MG63 (cell line): Measurements from ENCODE around the gene PRF1. TPM values are rescaled to one million over a fixed set of nuclear protein-coding genes. Genes with fewer than 3 reads are reported as not detected.
"Not testable (repeated sequence)": the region's sequence is repeated elsewhere in the genome, so short reads cannot be mapped to it uniquely, and the experiment has no call there.

Experiments used
- DNase-seq: peaks from one replicate; pipeline ENCODE4 v3.0.0-alpha.2; 2020
- H3K27me3 ChIP-seq: fragments of 250-450 bp; sonication (Bioruptor Pico); 2 replicates; pipeline ENCODE4 v1.5.1; 2020; ENCODE audit warnings: mild to moderate bottlenecking, moderate library complexity
- H3K36me3 ChIP-seq: fragments of 250-450 bp; sonication (Bioruptor Pico); 2 replicates; pipeline ENCODE4 v1.5.1; 2020; ENCODE audit warnings: mild to moderate bottlenecking, moderate library complexity
- H3K4me3 ChIP-seq: fragments of 250-450 bp; sonication (Bioruptor Pico); 2 replicates; pipeline ENCODE4 v1.5.1; 2020; ENCODE audit warnings: mild to moderate bottlenecking, moderate library complexity
- H3K9me3 ChIP-seq: fragments of 250-450 bp; sonication (Bioruptor Pico); 2 replicates; pipeline ENCODE4 v1.5.1; 2020; ENCODE audit warnings: mild to moderate bottlenecking, moderate library complexity
- total RNA-seq: library from RNA; depleted of rRNA; stranded (reverse); fragments of >200 nt; shearing (Covaris generic); gene quantifications from 2 replicates; pipeline ENCODE4 v1.2.3, GENCODE V29; 2014; ENCODE audit warnings: low replicate concordance; rRNA removed

The PRF1 gene
- not detected in 2 replicates for total RNA-seq

DNA sequence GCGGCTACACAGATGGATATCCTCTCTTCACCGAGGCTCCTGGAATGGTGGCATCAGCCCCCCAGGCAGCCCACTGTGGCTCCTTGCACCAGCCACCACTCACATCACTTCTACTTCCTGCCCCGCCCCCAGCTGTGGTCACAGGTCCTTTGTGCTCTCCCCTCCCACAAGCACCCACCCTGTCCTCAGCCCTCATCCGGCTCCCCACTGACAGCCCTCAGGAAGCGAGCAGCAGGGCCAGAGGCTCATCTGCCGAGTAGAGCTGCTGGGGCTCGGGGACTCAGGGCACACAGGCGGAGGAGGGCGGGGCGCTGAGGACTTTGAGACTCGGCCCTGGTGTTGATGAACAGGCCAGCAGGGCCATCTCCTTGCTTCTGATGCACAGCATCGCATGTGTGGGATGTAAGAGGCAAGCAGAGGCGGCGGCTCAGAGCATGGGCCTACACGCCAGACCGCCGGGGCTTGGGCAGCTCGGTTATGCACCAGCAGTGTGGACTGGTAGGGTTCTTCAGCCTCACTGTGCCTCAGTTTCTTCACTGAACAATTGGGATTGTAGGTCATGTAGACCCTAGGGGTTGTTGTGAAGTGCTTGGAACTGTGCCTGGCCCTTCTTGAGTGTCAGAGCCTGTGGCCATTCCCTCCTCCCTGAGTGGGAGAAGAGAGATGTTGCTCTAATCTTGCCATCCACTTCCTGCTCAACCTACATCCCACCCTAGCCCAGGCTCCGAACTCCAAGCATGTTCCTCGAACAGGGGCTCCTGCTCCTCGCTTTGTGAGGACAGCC, at the start of gene PRF1:
TSS of gene PRF1 (minus strand) at position 77 of the 784 bp plus-strand sequence. CDS start 1,839 bp downstream, outside the sequence.
- Histone ChIP-seq H3K36me3 (no peaks in the 10 kb centered on the region), H3K9me3 (no peaks in the 10 kb centered on the region), H3K27me3 (no peaks in the 10 kb centered on the region), H3K4me3 (no peak within 1 kb of the TSS)
- DNase-seq = no peak

- Histone ChIP-seq H3K36me3 (no peaks in the 10 kb centered on the region), H3K4me3 (no peak overlapping the region), H3K27me3 (no peaks in the 10 kb centered on the region), H3K9me3 (no peaks in the 10 kb centered on the region)
- no peak for DNase-seq
Measured at GRCh38 chr10:70651661-70652060, 49.1 kb upstream of the PRF1 start.

DNA sequence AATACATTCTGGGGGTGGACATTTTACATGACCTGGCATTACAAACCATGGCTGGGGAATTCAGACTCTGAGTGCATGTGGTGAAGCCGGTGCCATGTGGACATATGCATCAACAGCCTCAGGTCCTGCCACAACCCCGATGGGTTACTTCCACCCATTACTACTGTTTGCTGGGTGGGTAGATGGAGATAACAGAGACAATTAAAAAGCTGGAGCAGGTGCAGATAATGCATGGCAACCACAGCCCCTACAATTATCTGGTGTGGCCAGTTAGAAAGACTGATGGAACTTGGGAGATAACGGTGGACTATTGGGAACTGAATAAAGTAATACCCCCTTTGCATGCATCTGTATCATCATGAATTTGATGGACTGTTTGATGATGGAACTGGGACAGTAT, 48.2 kb upstream of the PRF1 start:
- DNase-seq = no peak
- no peaks in the 10 kb centered on the region for H3K27me3 ChIP-seq
- no peak overlapping the region for H3K4me3 ChIP-seq
- H3K9me3 ChIP-seq = no peaks in the 10 kb centered on the region
- H3K36me3 ChIP-seq = no peaks in the 10 kb centered on the region

DNA sequence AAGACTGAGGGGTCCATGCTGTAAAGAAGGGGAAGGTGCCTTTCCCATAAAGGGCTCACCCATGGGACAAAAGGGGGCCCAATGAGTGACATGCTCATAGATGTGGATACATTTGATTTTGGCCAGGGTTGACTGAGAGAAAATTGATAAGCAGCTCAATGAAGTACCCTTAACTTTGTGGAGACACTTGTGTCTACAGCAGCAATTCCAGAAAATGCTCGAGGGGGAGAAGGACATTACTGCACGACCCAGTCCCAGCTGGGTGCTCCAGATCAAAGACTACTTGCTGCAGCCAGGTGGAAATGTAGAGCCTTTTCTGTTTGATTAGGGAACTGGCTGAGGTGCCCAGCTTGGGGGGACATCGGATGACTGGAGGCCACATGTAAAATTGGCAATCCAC, 47.6 kb upstream of the PRF1 start:
- H3K36me3 ChIP-seq = no peaks in the 10 kb centered on the region
- no peak overlapping the region for H3K4me3 ChIP-seq
- no peaks in the 10 kb centered on the region for H3K9me3 ChIP-seq
- no peaks in the 10 kb centered on the region for H3K27me3 ChIP-seq
- DNase-seq = no peak

DNA sequence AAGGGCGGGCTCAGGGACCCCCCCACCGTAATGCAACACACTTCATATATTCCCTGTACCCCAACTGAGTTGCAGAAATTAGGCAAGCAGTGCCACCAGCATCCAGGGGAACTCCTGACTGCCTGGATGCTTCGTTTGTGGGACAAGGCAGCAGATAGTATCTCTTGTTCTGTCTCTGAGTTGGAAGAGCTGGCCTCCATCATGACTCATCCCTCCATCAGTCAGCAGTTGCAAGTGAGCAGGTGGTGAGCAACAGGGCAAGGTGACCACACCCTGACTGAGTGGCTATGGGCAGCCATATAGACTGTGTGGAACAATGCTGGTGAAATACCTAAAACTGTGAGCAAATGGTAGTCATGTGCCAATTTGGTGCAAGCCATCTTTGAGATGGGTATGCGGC, 47.0 kb upstream of the PRF1 start:
- DNase-seq = peak; percentile 76
- no peaks in the 10 kb centered on the region for H3K27me3 ChIP-seq
- H3K4me3 ChIP-seq = no peak overlapping the region
- H3K36me3 ChIP-seq = no peaks in the 10 kb centered on the region
- no peaks in the 10 kb centered on the region for H3K9me3 ChIP-seq

DNA sequence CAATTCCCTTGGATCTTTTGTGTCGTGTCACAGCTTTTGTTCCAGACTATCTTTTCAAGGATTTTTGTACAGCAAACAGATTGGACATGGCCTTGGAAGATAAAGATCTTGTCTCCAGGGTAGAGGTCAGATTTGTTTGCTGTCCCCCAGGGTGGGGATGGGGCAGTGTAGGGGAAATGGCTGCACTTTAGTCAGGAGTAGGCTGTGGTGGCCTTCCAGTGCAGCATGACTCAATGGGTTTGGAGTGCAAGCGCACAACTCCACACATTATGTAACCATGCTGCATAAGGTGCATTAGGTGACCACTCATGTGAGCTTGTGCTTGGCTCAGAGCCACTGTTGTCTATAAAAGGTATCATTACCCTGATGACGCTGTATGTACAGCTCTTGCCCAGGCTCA, 45.9 kb upstream of the PRF1 start:
- no peaks in the 10 kb centered on the region for H3K9me3 ChIP-seq
- no peaks in the 10 kb centered on the region for H3K36me3 ChIP-seq
- no peak overlapping the region for H3K4me3 ChIP-seq
- no peaks in the 10 kb centered on the region for H3K27me3 ChIP-seq
- DNase-seq = no peak

- H3K27me3 ChIP-seq = no peaks in the 10 kb centered on the region
- no peak overlapping the region for H3K4me3 ChIP-seq
- no peak for DNase-seq
Measured at GRCh38 chr10:70647086-70647485, 44.5 kb upstream of the PRF1 start.

GRCh38 chr10:70644959-70645358, 42.4 kb upstream of the PRF1 start:
- not testable (repeated sequence) for H3K4me3 ChIP-seq

More at GRCh38 chr10:70647086-70647485, 44.5 kb upstream of the PRF1 start:
- Histone ChIP-seq H3K9me3 (no peaks in the 10 kb centered on the region), H3K36me3 (no peaks in the 10 kb centered on the region)

GRCh38 chr10:70643272-70643671, 40.7 kb upstream of the PRF1 start:
- not testable (repeated sequence) for H3K9me3 ChIP-seq, H3K4me3 ChIP-seq, H3K27me3 ChIP-seq, DNase-seq, H3K36me3 ChIP-seq

More at GRCh38 chr10:70644959-70645358, 42.4 kb upstream of the PRF1 start:
- H3K36me3 ChIP-seq, DNase-seq, H3K9me3 ChIP-seq, H3K27me3 ChIP-seq: not testable (repeated sequence)

GRCh38 chr10:70639640-70640383, 37.3 kb upstream of the PRF1 start:
- not testable (repeated sequence) for H3K27me3 ChIP-seq, H3K4me3 ChIP-seq, H3K9me3 ChIP-seq, H3K36me3 ChIP-seq, DNase-seq

DNA sequence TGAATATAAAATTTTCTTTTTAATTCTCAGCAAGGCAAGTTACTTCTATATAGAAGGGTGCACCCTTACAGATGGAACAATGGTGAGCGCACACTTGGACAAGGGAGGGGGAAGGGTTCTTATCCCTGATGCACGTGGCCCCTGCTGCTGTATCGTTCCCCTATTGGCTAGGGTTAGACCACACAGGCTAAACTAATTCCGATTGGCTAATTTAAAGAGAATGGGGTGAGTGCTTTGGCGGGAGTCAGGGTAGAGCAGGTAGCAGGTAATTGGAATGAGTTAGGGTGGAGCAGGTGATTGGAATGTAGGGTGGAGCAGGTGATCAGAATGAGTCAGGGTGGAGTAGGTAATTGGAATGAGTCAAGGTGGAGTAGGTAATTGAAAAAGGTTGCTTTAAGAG, 32.0 kb upstream of the PRF1 start:
- H3K9me3 ChIP-seq, H3K36me3 ChIP-seq, DNase-seq, H3K4me3 ChIP-seq, H3K27me3 ChIP-seq: not testable (repeated sequence)

DNA sequence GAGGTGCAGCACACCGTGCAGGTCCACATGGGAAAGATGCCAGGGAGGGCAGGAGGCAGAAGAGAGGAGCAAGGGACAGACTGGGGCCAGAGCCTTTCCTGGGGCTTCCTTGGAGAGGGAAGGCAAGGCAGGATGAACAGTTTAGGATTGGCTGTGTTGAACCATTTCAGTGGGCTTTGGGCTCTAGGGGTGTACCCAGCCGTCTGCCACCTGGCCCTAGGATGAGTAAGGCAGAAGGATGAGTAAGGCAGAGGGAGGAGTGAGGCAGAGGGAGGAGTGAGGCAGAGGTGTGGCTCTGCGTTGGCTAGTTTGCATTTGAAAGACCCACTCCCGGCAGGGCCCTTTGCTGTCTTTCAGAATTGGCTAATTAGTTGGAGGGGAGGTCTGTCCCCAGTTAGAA, 31.5 kb upstream of the PRF1 start:
- DNase-seq = no peak
- Histone ChIP-seq H3K27me3 (no peaks in the 10 kb centered on the region), H3K4me3 (no peak overlapping the region), H3K36me3 (no peaks in the 10 kb centered on the region), H3K9me3 (peaks cover 2% of the 10 kb centered on the region; the same call in 1 of the 2 replicates)

- not testable (repeated sequence) for H3K36me3 ChIP-seq, DNase-seq
- peaks cover 15% of the 10 kb centered on the region; the same call in 1 of the 2 replicates for H3K9me3 ChIP-seq
Measured at GRCh38 chr10:70631735-70632134, 29.2 kb upstream of the PRF1 start.

GRCh38 chr10:70629338-70629737, 26.8 kb upstream of the PRF1 start:
- no peak for DNase-seq
- H3K9me3 ChIP-seq = peaks cover 15% of the 10 kb centered on the region; the same call in 1 of the 2 replicates
- no peaks in the 10 kb centered on the region for H3K27me3 ChIP-seq
- H3K4me3 ChIP-seq = no peak overlapping the region
- H3K36me3 ChIP-seq = no peaks in the 10 kb centered on the region

More at GRCh38 chr10:70631735-70632134, 29.2 kb upstream of the PRF1 start:
- H3K4me3 ChIP-seq, H3K27me3 ChIP-seq: not testable (repeated sequence)

- no peaks in the 10 kb centered on the region for H3K27me3 ChIP-seq
- no peak overlapping the region for H3K4me3 ChIP-seq
- no peaks in the 10 kb centered on the region for H3K36me3 ChIP-seq
- peaks cover 15% of the 10 kb centered on the region; the same call in 1 of the 2 replicates for H3K9me3 ChIP-seq
- no peak for DNase-seq
Measured at GRCh38 chr10:70626056-70626455, 23.5 kb upstream of the PRF1 start.

DNA sequence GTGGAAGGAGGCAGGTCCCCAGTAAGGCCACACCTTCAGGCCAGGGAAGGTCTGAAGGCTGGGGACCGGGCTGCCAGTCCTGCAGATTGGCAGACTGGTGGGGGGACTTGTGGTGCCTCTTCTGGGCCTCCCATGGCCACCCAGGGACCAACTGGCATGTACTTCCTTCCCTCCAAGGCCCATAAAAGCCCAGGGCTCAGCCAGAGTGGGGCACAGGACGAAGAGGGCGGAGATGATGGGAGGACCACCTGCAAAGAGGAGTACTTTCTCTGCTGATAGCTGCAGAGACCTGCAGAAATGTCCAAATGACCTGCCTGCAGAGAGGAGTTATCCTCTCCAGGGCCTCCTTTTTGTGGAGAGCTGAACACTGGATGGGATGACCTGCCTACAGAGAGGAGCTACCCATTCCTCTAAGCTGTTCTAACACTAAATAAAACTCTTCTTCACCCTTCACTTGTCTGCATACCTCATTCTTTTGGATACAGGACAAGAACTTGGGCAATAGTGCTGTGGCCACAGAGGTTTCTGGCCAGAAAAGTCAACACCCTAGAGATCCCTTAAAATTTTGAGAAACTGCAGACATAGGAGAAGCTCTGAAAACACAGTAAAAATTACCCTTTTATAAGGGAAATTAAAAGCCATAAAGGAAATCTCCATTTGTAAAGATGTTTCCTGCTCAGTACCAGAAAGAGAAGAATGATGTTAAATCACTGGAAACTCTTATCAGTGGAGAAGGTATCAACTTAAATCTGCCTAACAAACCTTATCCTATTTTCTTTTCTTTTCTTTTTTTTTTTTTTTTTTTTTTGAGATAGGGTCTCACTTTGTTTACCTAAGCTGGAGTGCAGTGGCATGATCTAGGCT, 20.7 kb upstream of the PRF1 start:
- H3K27me3 ChIP-seq = no peaks in the 10 kb centered on the region
- no peaks in the 10 kb centered on the region for H3K36me3 ChIP-seq
- no peak overlapping the region for H3K4me3 ChIP-seq
- peaks cover 14% of the 10 kb centered on the region; the same call in 1 of the 2 replicates for H3K9me3 ChIP-seq
- no peak for DNase-seq

DNA sequence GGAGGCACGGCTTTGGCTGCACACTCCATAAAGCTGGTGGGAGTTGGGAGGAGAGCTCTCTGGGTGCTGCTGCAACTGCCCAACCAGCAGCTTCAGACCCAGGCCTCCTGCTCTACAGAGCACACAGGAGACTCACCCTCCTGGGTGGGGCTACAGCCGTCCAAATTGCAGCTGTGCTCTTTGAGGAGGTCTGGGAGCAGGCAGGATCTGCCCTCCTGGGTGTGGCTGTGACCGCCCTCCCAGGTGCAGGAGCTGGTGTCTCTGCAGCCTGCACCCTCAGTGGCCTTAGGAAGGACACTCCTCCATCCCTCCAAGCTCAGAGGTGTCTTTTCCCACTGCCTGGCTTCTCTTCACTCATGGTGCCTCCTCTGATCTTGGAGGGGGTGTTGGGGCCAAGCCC, 20.0 kb upstream of the PRF1 start:
- H3K36me3 ChIP-seq = no peaks in the 10 kb centered on the region
- H3K9me3 ChIP-seq = peaks cover 7% of the 10 kb centered on the region; the same call in 1 of the 2 replicates
- DNase-seq = no peak
- H3K4me3 ChIP-seq = no peak overlapping the region
- H3K27me3 ChIP-seq = no peaks in the 10 kb centered on the region
